AG08395 (cell line): ENCODE measurements around the gene RHEX.
"Not testable (repeated sequence)": the region's sequence is repeated elsewhere in the genome, so short reads cannot be mapped to it uniquely, and the experiment has no call there.

Experiments
- DNase-seq: peaks from one replicate; pipeline ENCODE4 v3.0.0; 2012; ENCODE audit warnings: mixed read lengths, low spot score

RHEX gene

GRCh38 chr1:206052919-206053610, at the start of gene RHEX:
Gene RHEX (plus strand): TSS chr1:206053173. CDS start chr1:206097829, 44,656 bp downstream.
- DNase-seq = not testable (repeated sequence)

- DNase-seq = no peak
Observed at GRCh38 chr1:206003854-206004800, 48.8 kb upstream of the RHEX start.

GRCh38 chr1:206004826-206005225, 48.1 kb upstream of the RHEX start:
- DNase-seq = no peak

GRCh38 chr1:206005234-206005633, 47.7 kb upstream of the RHEX start:
- DNase-seq = no peak

GRCh38 chr1:206005778-206006180, 47.2 kb upstream of the RHEX start:
- no peak for DNase-seq

- no peak for DNase-seq
Observed at GRCh38 chr1:206006946-206007345, 46.0 kb upstream of the RHEX start.

- DNase-seq = no peak
Observed at GRCh38 chr1:206010060-206010459, 42.9 kb upstream of the RHEX start.

- DNase-seq = no peak
Observed at GRCh38 chr1:206011057-206011456, 41.9 kb upstream of the RHEX start.

- DNase-seq = no peak
Observed at GRCh38 chr1:206012086-206012859, 40.7 kb upstream of the RHEX start.

- DNase-seq = no peak
Observed at GRCh38 chr1:206013026-206013795, 39.8 kb upstream of the RHEX start.

GRCh38 chr1:206014601-206015000, 38.4 kb upstream of the RHEX start:
- DNase-seq = no peak

- no peak for DNase-seq
Observed at GRCh38 chr1:206015071-206015470, 37.9 kb upstream of the RHEX start.

GRCh38 chr1:206020393-206021007, 32.5 kb upstream of the RHEX start:
- DNase-seq = no peak

- no peak for DNase-seq
Observed at GRCh38 chr1:206021008-206021625, 31.9 kb upstream of the RHEX start.

GRCh38 chr1:206021626-206022365, 31.2 kb upstream of the RHEX start:
- peak; percentile 12 for DNase-seq

- no peak for DNase-seq
Observed at GRCh38 chr1:206022766-206023165, 30.2 kb upstream of the RHEX start.

- DNase-seq = no peak
Observed at GRCh38 chr1:206023695-206024094, 29.3 kb upstream of the RHEX start, which contains the start of gene CTSE. Gene CTSE (minus strand): TSS chr1:206023895. CDS start chr1:206023791, 104 bp downstream.

- DNase-seq = no peak
Observed at GRCh38 chr1:206025283-206025820, 27.6 kb upstream of the RHEX start.

- peak; percentile 32 for DNase-seq
Observed at GRCh38 chr1:206029484-206029883, 23.5 kb upstream of the RHEX start.

GRCh38 chr1:206030191-206030590, 22.8 kb upstream of the RHEX start:
- no peak for DNase-seq
